OCI-LY1 (cell line): ENCODE results near the gene FMN2.

Experiments used
- CTCF ChIP-seq: fragments of 200-600 bp; sonication (generic), shearing (Covaris generic); IDR thresholded peaks from 2 replicates; pipeline ENCODE4 v1.5.1; 2017; ENCODE audit warnings: mild to moderate bottlenecking, antibody characterized with exemption, low read length, moderate library complexity, mixed read lengths
- EZH2 ChIP-seq: fragments of 200-600 bp; sonication (generic), shearing (Covaris generic); IDR thresholded peaks from 2 replicates; pipeline ENCODE4 v1.8.0; 2017; ENCODE audit warnings: borderline replicate concordance, mixed run types, mild to moderate bottlenecking, antibody characterized with exemption, low read length, moderate library complexity, mixed read lengths

GRCh38 chr1:240295811-240296210 lies 204.1 kb downstream of the FMN2 start:
- TF ChIP-seq CTCF, result no peak
- TF ChIP-seq EZH2, result no peak
